OCI-LY1 (cell line): ENCODE results near the gene HAUS8.

Experiments
- CTCF ChIP-seq: fragments of 200-600 bp; sonication (generic), shearing (Covaris generic); IDR thresholded peaks from 2 replicates; pipeline ENCODE4 v1.5.1; 2017; ENCODE audit warnings: mild to moderate bottlenecking, antibody characterized with exemption, low read length, moderate library complexity, mixed read lengths
- EZH2 ChIP-seq: fragments of 200-600 bp; sonication (generic), shearing (Covaris generic); IDR thresholded peaks from 2 replicates; pipeline ENCODE4 v1.8.0; 2017; ENCODE audit warnings: borderline replicate concordance, mixed run types, mild to moderate bottlenecking, antibody characterized with exemption, low read length, moderate library complexity, mixed read lengths

GRCh38 chr19:17006579-17006978, 68.7 kb downstream of the HAUS8 start:
- no peak for TF ChIP-seq EZH2
- TF ChIP-seq CTCF = no peak
